ENCODE data around the gene ABCB11. TPM values are rescaled to one million over a fixed set of nuclear protein-coding genes. Genes with fewer than 3 reads are reported as not detected.
"Not testable (repeated sequence)": the region's sequence is repeated elsewhere in the genome, so short reads cannot be mapped to it uniquely, and the experiment has no call there.

Gene ABCB11
- total and polyA plus RNA-seq, 2 donors (not counting 1 experiment from before 2014, with no cell fraction given): not detected

DNA sequence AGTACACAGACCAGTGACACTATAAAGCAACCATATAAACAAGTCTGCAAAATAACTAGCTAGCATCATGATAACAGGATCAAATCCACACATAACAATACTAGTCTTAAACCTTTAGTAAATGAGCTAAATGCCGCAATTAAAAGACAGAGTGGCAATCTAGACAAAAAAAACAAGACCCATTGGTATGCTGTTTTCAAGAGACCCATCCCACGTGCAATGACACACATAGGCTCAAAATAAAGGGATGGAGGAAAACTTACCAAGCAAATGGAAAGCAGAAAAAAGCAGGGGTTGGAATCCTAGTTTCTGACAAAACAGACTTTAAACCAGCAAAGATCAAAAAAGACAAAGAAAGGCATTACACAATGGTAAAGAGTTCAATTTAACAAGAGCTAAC, 23.5 kb upstream of the ABCB11 start:
- H2AFZ ChIP-seq (ENCODE audit: insufficient read depth, low read depth, low read length, poor library complexity, severe bottlenecking); H3K4me2 ChIP-seq (replicated peaks; ENCODE audit: low read depth, low read length, poor library complexity, severe bottlenecking); H3K4me1 Mint-ChIP-seq; H3K79me2 ChIP-seq (ENCODE audit: control insufficient read depth, insufficient read depth, low read length); H3K4me3 Mint-ChIP-seq; intact Hi-C loops (cut with micrococcal nuclease); H3K27me3 Mint-ChIP-seq; DNase-seq; ATAC-seq (ENCODE audit: low read depth); H3K27ac Mint-ChIP-seq; H4K20me1 ChIP-seq (ENCODE audit: control insufficient read depth, insufficient read depth, low read length, poor library complexity, severe bottlenecking); POLR2A ChIA-PET; H3K36me3 ChIP-seq (replicated peaks in 1 of 2; ENCODE audit: control extremely low read depth in 1 of 2, control insufficient read depth in 1 of 2, extremely low read depth in 1 of 2, insufficient read depth in 2 of 2, low read length in 1 of 2); H3K27ac ChIP-seq (ENCODE audit: low read length in 2 of 2); H3K9ac ChIP-seq (ENCODE audit: low read length); H3K27me3 ChIP-seq (replicated peaks in 1 of 4; ENCODE audit: control extremely low read depth in 1 of 4, control insufficient read depth in 3 of 4, insufficient read depth in 4 of 4, low read length in 3 of 4); CTCF ChIA-PET; H3K4me1 ChIP-seq (ENCODE audit: control insufficient read depth in 2 of 2, insufficient read depth in 2 of 2, low read length in 2 of 2); H3K4me3 ChIP-seq (ENCODE audit: control extremely low read depth in 1 of 5, extremely low read depth in 1 of 5, insufficient read depth in 1 of 5, low read depth in 2 of 5, low read length in 4 of 5): not testable (repeated sequence)
- 100% methylated on average over 2 of the region's 2 CpGs for WGBS (ENCODE audit: insufficient coverage)
- H3K9me3 Mint-ChIP-seq (ENCODE audit: insufficient read depth): peaks cover 11% of the 10 kb centered on the region
- H3K9me3 ChIP-seq (ENCODE audit: control extremely low read depth in 1 of 3, control insufficient read depth in 2 of 3, insufficient read depth in 1 of 3, low read length in 2 of 3): peaks cover 2 to 16% (median 12%) of the 10 kb centered on the region in 3 donors

DNA sequence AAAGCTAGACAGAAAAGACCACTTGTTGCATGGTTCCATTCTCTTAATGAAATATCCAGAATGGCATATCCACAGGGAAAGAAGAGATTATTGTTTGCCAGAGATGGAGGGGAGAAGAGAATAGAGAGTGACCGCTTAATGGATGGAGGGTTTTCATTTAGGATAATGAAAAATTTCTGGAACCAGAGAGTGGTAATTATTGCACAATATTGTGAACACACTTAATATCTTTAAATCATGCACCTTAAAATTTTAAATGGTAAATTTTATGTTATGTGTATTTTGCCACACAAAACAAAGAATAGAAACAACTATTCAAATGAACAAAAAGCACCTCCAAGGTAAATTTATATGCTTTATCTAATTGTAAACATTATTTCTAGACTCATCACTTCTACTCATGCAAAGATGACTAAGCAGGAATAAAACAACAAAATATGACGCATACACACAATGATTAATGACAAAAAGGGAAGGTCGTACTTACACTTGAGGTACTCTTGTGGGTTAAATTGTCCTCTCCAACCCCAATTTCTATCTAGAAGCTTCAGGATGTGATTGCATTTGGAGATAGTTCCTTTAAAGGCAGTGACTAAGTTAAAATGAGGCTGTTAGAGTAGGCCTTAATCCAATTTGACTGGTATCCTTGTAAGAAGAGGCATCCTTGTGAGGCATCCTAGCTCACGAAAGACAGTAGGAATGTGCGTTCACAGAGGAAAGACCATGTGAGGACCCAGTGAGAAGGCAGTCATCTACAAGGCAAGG, 19.5 kb upstream of the ABCB11 start:
- Mint-ChIP-seq H3K27me3 (no peaks in the 10 kb centered on the region), H3K27ac (no peak overlapping the region), H3K4me1 (no peaks in the 10 kb centered on the region), H3K9me3 (ENCODE audit: insufficient read depth) (peaks cover 8% of the 10 kb centered on the region), H3K4me3 (no peak overlapping the region)
- Histone ChIP-seq H4K20me1 (ENCODE audit: control insufficient read depth, insufficient read depth, low read length, poor library complexity, severe bottlenecking) (no peaks in the 10 kb centered on the region), H3K27ac (ENCODE audit: low read length in 2 of 2) (no peak overlapping the region), H3K27me3 (replicated peaks in 1 of 4; ENCODE audit: control extremely low read depth in 1 of 4, control insufficient read depth in 3 of 4, insufficient read depth in 4 of 4, low read length in 3 of 4) (no peaks in the 10 kb centered on the region), H3K4me1 (ENCODE audit: control insufficient read depth in 2 of 2, insufficient read depth in 2 of 2, low read length in 2 of 2) (no peaks in the 10 kb centered on the region), H3K9ac (ENCODE audit: low read length) (no peak overlapping the region), H3K4me3 (ENCODE audit: control extremely low read depth in 1 of 5, extremely low read depth in 1 of 5, insufficient read depth in 1 of 5, low read depth in 2 of 5, low read length in 4 of 5) (no peak overlapping the region), H2AFZ (ENCODE audit: insufficient read depth, low read depth, low read length, poor library complexity, severe bottlenecking) (no peak overlapping the region), H3K36me3 (replicated peaks in 1 of 2; ENCODE audit: control extremely low read depth in 1 of 2, control insufficient read depth in 1 of 2, extremely low read depth in 1 of 2, insufficient read depth in 2 of 2, low read length in 1 of 2) (no peaks in the 10 kb centered on the region), H3K79me2 (ENCODE audit: control insufficient read depth, insufficient read depth, low read length) (no peaks in the 10 kb centered on the region), H3K4me2 (replicated peaks; ENCODE audit: low read depth, low read length, poor library complexity, severe bottlenecking) (no peak overlapping the region), H3K9me3 (ENCODE audit: control extremely low read depth in 1 of 3, control insufficient read depth in 2 of 3, insufficient read depth in 1 of 3, low read length in 2 of 3) (peaks cover 1 to 16% (median 10%) of the 10 kb centered on the region in 3 donors)
- no peak for DNase-seq
- ChIA-PET CTCF (no interaction called here), POLR2A (no interaction called here)
- TF ChIP-seq, protein P1, sequence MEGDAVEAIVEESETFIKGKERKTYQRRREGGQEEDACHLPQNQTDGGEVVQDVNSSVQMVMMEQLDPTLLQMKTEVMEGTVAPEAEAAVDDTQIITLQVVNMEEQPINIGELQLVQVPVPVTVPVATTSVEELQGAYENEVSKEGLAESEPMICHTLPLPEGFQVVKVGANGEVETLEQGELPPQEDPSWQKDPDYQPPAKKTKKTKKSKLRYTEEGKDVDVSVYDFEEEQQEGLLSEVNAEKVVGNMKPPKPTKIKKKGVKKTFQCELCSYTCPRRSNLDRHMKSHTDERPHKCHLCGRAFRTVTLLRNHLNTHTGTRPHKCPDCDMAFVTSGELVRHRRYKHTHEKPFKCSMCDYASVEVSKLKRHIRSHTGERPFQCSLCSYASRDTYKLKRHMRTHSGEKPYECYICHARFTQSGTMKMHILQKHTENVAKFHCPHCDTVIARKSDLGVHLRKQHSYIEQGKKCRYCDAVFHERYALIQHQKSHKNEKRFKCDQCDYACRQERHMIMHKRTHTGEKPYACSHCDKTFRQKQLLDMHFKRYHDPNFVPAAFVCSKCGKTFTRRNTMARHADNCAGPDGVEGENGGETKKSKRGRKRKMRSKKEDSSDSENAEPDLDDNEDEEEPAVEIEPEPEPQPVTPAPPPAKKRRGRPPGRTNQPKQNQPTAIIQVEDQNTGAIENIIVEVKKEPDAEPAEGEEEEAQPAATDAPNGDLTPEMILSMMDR (IDR thresholded peaks at IDR 0.05): no peak
- TF ChIP-seq EZH2 (IDR thresholded peaks at IDR 0.05; ENCODE audit: borderline replicate concordance, insufficient read depth, low read depth, low read length, poor library complexity, severe bottlenecking): no peak
- ATAC-seq (ENCODE audit: low read depth): no peak
- intact Hi-C loops (cut with micrococcal nuclease): no loop called here
- 89% methylated on average over 2 of the region's 5 CpGs for WGBS (ENCODE audit: insufficient coverage)
